Esophagus muscularis mucosa (tissue), 3 donors: ENCODE data around the gene ZC3H12C.

Source experiments
- POLR2A ChIP-seq: fragments of 450-650 bp; IDR thresholded peaks from one replicate; pipeline ENCODE4 v1.6.1; 2017; ENCODE audit warnings: antibody characterized with exemption, moderate library complexity, mild to moderate bottlenecking, low read depth
- POLR2AphosphoS5 ChIP-seq, 2 donors: sonication (generic); formaldehyde crosslinking; IDR thresholded peaks; one replicate each; pipeline ENCODE4 v1.6.1; 2017; ENCODE audit warnings: antibody characterized with exemption in 2 of 2
- TF ChIP-seq, protein P1 (sequence below), 3 experiments: fragments of 200-600 bp in 2 of 3; fragments of 450-650 bp in 1 of 3; sonication (generic) in 2 of 3; IDR thresholded peaks; one replicate each; pipeline ENCODE4 v1.5.1; 2017 to 2019; ENCODE audit warnings: antibody characterized with exemption in 3 of 3, mild to moderate bottlenecking in 2 of 3, moderate library complexity in 1 of 3

DNA sequence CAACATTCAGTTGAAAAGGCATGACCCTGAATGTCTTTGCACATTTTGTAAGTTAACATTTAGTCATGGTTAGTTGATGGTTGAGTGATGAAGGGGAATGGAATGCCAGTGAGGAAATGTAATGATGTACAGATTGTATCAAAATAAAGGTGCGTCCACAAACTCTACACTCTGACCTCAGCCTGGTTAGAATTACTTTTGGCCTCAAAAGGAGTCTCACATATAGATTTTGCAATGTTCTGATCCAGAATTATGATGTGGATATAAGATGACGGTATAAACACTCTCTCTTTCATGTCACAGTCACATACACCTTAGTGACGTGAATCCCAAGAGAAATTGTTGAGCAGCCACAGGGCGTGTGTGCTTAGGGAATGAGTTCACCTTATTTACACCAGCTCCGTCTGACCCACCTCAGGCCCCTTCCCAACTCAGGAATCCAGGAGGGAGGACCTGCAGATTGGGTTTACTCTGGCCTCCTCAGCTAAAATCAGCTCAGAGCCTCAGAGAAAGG lies 103.1 kb downstream of the ZC3H12C start:
- TF ChIP-seq, protein P1, sequence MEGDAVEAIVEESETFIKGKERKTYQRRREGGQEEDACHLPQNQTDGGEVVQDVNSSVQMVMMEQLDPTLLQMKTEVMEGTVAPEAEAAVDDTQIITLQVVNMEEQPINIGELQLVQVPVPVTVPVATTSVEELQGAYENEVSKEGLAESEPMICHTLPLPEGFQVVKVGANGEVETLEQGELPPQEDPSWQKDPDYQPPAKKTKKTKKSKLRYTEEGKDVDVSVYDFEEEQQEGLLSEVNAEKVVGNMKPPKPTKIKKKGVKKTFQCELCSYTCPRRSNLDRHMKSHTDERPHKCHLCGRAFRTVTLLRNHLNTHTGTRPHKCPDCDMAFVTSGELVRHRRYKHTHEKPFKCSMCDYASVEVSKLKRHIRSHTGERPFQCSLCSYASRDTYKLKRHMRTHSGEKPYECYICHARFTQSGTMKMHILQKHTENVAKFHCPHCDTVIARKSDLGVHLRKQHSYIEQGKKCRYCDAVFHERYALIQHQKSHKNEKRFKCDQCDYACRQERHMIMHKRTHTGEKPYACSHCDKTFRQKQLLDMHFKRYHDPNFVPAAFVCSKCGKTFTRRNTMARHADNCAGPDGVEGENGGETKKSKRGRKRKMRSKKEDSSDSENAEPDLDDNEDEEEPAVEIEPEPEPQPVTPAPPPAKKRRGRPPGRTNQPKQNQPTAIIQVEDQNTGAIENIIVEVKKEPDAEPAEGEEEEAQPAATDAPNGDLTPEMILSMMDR (IDR thresholded peaks at IDR 0.05), result no peak
- TF ChIP-seq POLR2A, result no peak
- no peak for TF ChIP-seq POLR2AphosphoS5 (IDR thresholded peaks at IDR 0.05)
